Effector CD4-positive, alpha-beta T cell (primary cell): ENCODE data around the gene EFCAB9.
"Not testable (repeated sequence)": the region's sequence is repeated elsewhere in the genome, so short reads cannot be mapped to it uniquely, and the experiment has no call there.

Source experiments
- DNase-seq: peaks from one replicate; pipeline ENCODE4 v3.0.0-alpha.2; 2020

EFCAB9 gene

GRCh38 chr5:172188893-172189692, 4.9 kb upstream of the EFCAB9 start:
- no peak for DNase-seq

GRCh38 chr5:172189693-172190296, 4.2 kb upstream of the EFCAB9 start:
- no peak for DNase-seq

- no peak for DNase-seq
These were observed 1.2 kb downstream of the EFCAB9 start for GRCh38 chr5:172194985-172195774.

- not testable (repeated sequence) for DNase-seq
These were observed 3.8 kb downstream of the EFCAB9 start for GRCh38 chr5:172197775-172198174.

GRCh38 chr5:172199446-172199845, 5.5 kb downstream of the EFCAB9 start:
- no peak for DNase-seq

- no peak for DNase-seq
These were observed 6.5 kb downstream of the EFCAB9 start for GRCh38 chr5:172200476-172200875.

GRCh38 chr5:172205984-172206383, 12.0 kb downstream of the EFCAB9 start:
- DNase-seq = not testable (repeated sequence)

- no peak for DNase-seq
These were observed 13.5 kb downstream of the EFCAB9 start for GRCh38 chr5:172207511-172207910.

GRCh38 chr5:172209714-172210113, 15.7 kb downstream of the EFCAB9 start:
- DNase-seq = no peak

GRCh38 chr5:172211676-172212075, 17.7 kb downstream of the EFCAB9 start:
- no peak for DNase-seq

GRCh38 chr5:172213126-172213525, 19.2 kb downstream of the EFCAB9 start:
- DNase-seq = no peak

GRCh38 chr5:172216345-172216744, 22.4 kb downstream of the EFCAB9 start:
- no peak for DNase-seq

GRCh38 chr5:172219296-172219695, 25.3 kb downstream of the EFCAB9 start:
- DNase-seq = no peak

GRCh38 chr5:172223901-172224873, 30.2 kb downstream of the EFCAB9 start:
- no peak for DNase-seq

GRCh38 chr5:172224996-172225395, 31.0 kb downstream of the EFCAB9 start:
- no peak for DNase-seq

GRCh38 chr5:172229904-172230303, 35.9 kb downstream of the EFCAB9 start:
- no peak for DNase-seq

GRCh38 chr5:172234031-172234430, 40.1 kb downstream of the EFCAB9 start:
- no peak for DNase-seq

GRCh38 chr5:172235132-172235780, 41.3 kb downstream of the EFCAB9 start:
- no peak for DNase-seq

- no peak for DNase-seq
These were observed 42.1 kb downstream of the EFCAB9 start for GRCh38 chr5:172235827-172236736.

GRCh38 chr5:172238334-172238733, 44.4 kb downstream of the EFCAB9 start:
- no peak for DNase-seq

- no peak for DNase-seq
These were observed 49.3 kb downstream of the EFCAB9 start for GRCh38 chr5:172243302-172243701.
